SJSA1 (cell line): Measurements from ENCODE around the gene MEFV. TPM values are rescaled to one million over a fixed set of nuclear protein-coding genes. Genes with fewer than 3 reads are reported as not detected.
"Not testable (repeated sequence)": the region's sequence is repeated elsewhere in the genome, so short reads cannot be mapped to it uniquely, and the experiment has no call there.

Source experiments
- DNase-seq, 2 experiments: peaks; one replicate each; pipeline ENCODE4 v3.0.0-alpha.2; 2015 to 2020; ENCODE audit warnings: low spot score in 2 of 2, low read depth in 1 of 2
- H3K27ac ChIP-seq: fragments of 250-450 bp; sonication (Bioruptor Pico); 2 replicates; pipeline ENCODE4 v1.5.1; 2020; ENCODE audit warnings: mild to moderate bottlenecking, moderate library complexity
- H3K27me3 ChIP-seq: fragments of 250-450 bp; sonication (Bioruptor Pico); replicated peaks from 2 replicates; pipeline ENCODE4 v1.5.1; 2020; ENCODE audit warnings: mild to moderate bottlenecking, moderate library complexity
- H3K36me3 ChIP-seq: fragments of 250-450 bp; sonication (Bioruptor Pico); 2 replicates; pipeline ENCODE4 v1.5.1; 2020; ENCODE audit warnings: mild to moderate bottlenecking
- H3K4me1 ChIP-seq: fragments of 250-450 bp; sonication (Bioruptor Pico); replicated peaks from 2 replicates; pipeline ENCODE4 v1.6.1; 2021; ENCODE audit warnings: mild to moderate bottlenecking
- H3K4me3 ChIP-seq: fragments of 250-450 bp; sonication (Bioruptor Pico); 2 replicates; pipeline ENCODE4 v1.5.1; 2020; ENCODE audit warnings: mild to moderate bottlenecking
- H3K9me3 ChIP-seq: fragments of 250-450 bp; sonication (Bioruptor Pico); replicated peaks from 2 replicates; pipeline ENCODE4 v1.5.1; 2020; ENCODE audit warnings: mild to moderate bottlenecking
- total RNA-seq: library from RNA; depleted of rRNA; stranded (reverse); fragments of >200 nt; shearing (Covaris generic); gene quantifications from 2 replicates; pipeline ENCODE4 v1.2.3, GENCODE V29; 2014

The MEFV gene
- total RNA-seq, 1 experiment from 2014 or later = not detected

- no peaks in the 10 kb centered on the region for H3K4me1 ChIP-seq
- no peak overlapping the region for H3K27ac ChIP-seq
- peaks cover 42% of the 10 kb centered on the region for H3K9me3 ChIP-seq
- no peak overlapping the region for H3K4me3 ChIP-seq
- no peak for DNase-seq
- H3K36me3 ChIP-seq = peaks cover 33% of the 10 kb centered on the region
- H3K27me3 ChIP-seq = no peaks in the 10 kb centered on the region
Observed at GRCh38 chr16:3220839-3221238, 35.6 kb downstream of the MEFV start.

GRCh38 chr16:3216263-3216640 lies 40.2 kb downstream of the MEFV start:
- no peaks in the 10 kb centered on the region for H3K27me3 ChIP-seq
- H3K9me3 ChIP-seq = peaks cover 6% of the 10 kb centered on the region; the same call in 1 of the 2 replicates
- H3K36me3 ChIP-seq = no peaks in the 10 kb centered on the region
- no peak overlapping the region for H3K27ac ChIP-seq
- no peak for DNase-seq
- no peak overlapping the region for H3K4me3 ChIP-seq
- no peaks in the 10 kb centered on the region for H3K4me1 ChIP-seq

GRCh38 chr16:3215601-3216262 lies 40.7 kb downstream of the MEFV start:
- no peak for DNase-seq
- Histone ChIP-seq H3K9me3 (0 out of 2 replicates have a peak, but pooled peaks cover 2% of the 10 kb centered on the region), H3K4me1 (no peaks in the 10 kb centered on the region), H3K4me3 (no peak overlapping the region), H3K27ac (no peak overlapping the region), H3K27me3 (no peaks in the 10 kb centered on the region), H3K36me3 (no peaks in the 10 kb centered on the region)

- H3K4me3 ChIP-seq = no peak overlapping the region
- no peaks in the 10 kb centered on the region for H3K4me1 ChIP-seq
Observed at GRCh38 chr16:3214904-3215600, 41.4 kb downstream of the MEFV start.

GRCh38 chr16:3212567-3212966 lies 43.9 kb downstream of the MEFV start:
- Histone ChIP-seq H3K4me3 (no peak overlapping the region), H3K4me1 (no peaks in the 10 kb centered on the region), H3K27ac (no peak overlapping the region), H3K36me3 (no peaks in the 10 kb centered on the region), H3K27me3 (no peaks in the 10 kb centered on the region), H3K9me3 (peaks cover under 1% of the 10 kb centered on the region; the same call in 1 of the 2 replicates)
- no peak for DNase-seq

More at GRCh38 chr16:3214904-3215600, 41.4 kb downstream of the MEFV start:
- H3K9me3 ChIP-seq = 0 out of 2 replicates have a peak, but pooled peaks cover 2% of the 10 kb centered on the region
- no peaks in the 10 kb centered on the region for H3K27me3 ChIP-seq
- H3K36me3 ChIP-seq = no peaks in the 10 kb centered on the region
- H3K27ac ChIP-seq = no peak overlapping the region
- DNase-seq = no peak

GRCh38 chr16:3212006-3212405 lies 44.4 kb downstream of the MEFV start:
- no peak for DNase-seq
- Histone ChIP-seq H3K4me3 (no peak overlapping the region), H3K9me3 (no peaks in the 10 kb centered on the region; the same call in 1 of the 2 replicates), H3K36me3 (no peaks in the 10 kb centered on the region), H3K4me1 (no peaks in the 10 kb centered on the region), H3K27ac (no peak overlapping the region), H3K27me3 (no peaks in the 10 kb centered on the region)

- Histone ChIP-seq H3K4me3 (no peak overlapping the region), H3K4me1 (no peaks in the 10 kb centered on the region), H3K9me3 (peaks cover 8% of the 10 kb centered on the region), H3K27me3 (no peaks in the 10 kb centered on the region), H3K27ac (no peak overlapping the region), H3K36me3 (no peaks in the 10 kb centered on the region)
- DNase-seq = no peak
Observed at GRCh38 chr16:3207086-3207953, 49.1 kb downstream of the MEFV start.

GRCh38 chr16:3205939-3206338 lies 50.5 kb downstream of the MEFV start:
- H3K27me3 ChIP-seq, H3K27ac ChIP-seq, H3K4me3 ChIP-seq, H3K4me1 ChIP-seq, H3K9me3 ChIP-seq, DNase-seq, H3K36me3 ChIP-seq: not testable (repeated sequence)

- Histone ChIP-seq H3K36me3 (no peaks in the 10 kb centered on the region), H3K4me1 (no peaks in the 10 kb centered on the region), H3K4me3 (no peak overlapping the region), H3K9me3 (peaks cover 8% of the 10 kb centered on the region), H3K27me3 (no peaks in the 10 kb centered on the region), H3K27ac (no peak overlapping the region)
- no peak for DNase-seq
Observed at GRCh38 chr16:3202903-3203539, 53.4 kb downstream of the MEFV start.

- H3K36me3 ChIP-seq = no peaks in the 10 kb centered on the region
- DNase-seq = no peak
- no peaks in the 10 kb centered on the region for H3K27me3 ChIP-seq
- H3K4me3 ChIP-seq = no peak overlapping the region
- no peak overlapping the region for H3K27ac ChIP-seq
- H3K4me1 ChIP-seq = no peaks in the 10 kb centered on the region
- 0 out of 2 replicates have a peak, but pooled peaks cover 1% of the 10 kb centered on the region for H3K9me3 ChIP-seq
Observed at GRCh38 chr16:3198334-3199072, 57.9 kb downstream of the MEFV start.

GRCh38 chr16:3197694-3198333 lies 58.6 kb downstream of the MEFV start:
- not testable (repeated sequence) for H3K36me3 ChIP-seq, H3K9me3 ChIP-seq, H3K27ac ChIP-seq, H3K4me3 ChIP-seq, H3K27me3 ChIP-seq, H3K4me1 ChIP-seq, DNase-seq

GRCh38 chr16:3195975-3196374 lies 60.5 kb downstream of the MEFV start:
- DNase-seq = no peak

More at GRCh38 chr16:3195975-3196374, 60.5 kb downstream of the MEFV start:
- Histone ChIP-seq H3K9me3 (peaks cover 6% of the 10 kb centered on the region; the same call in 1 of the 2 replicates), H3K27me3 (no peaks in the 10 kb centered on the region), H3K27ac (no peak overlapping the region), H3K4me3 (no peak overlapping the region), H3K36me3 (no peaks in the 10 kb centered on the region), H3K4me1 (0 out of 2 replicates have a peak, but pooled peaks cover 3% of the 10 kb centered on the region)
